Neural cell (in vitro differentiated cells): ENCODE measurements around the gene CAP2. TPM values are rescaled to one million over a fixed set of nuclear protein-coding genes. Genes with fewer than 3 reads are reported as not detected.

Experiments
- H2AFZ ChIP-seq: fragments of 200-600, 300-800 bp; sonication (generic), shearing (Covaris generic); 2 replicates; pipeline ENCODE4 v1.6.0; 2014; ENCODE audit warnings: low read depth, mild to moderate bottlenecking, antibody characterized with exemption, low read length, moderate library complexity
- H3F3A ChIP-seq: fragments of 200-600 bp; shearing (Covaris generic); 2 replicates; pipeline ENCODE4 v1.6.1; 2016; ENCODE audit warnings: mild to moderate bottlenecking, moderate library complexity, mixed read lengths, antibody characterized with exemption, low read length; ENCODE audit not compliant: insufficient read depth, poor library complexity, severe bottlenecking
- H3K27ac ChIP-seq: fragments of 200-600, 300-800 bp; sonication (generic), shearing (Covaris generic); 2 replicates; pipeline ENCODE4 v1.5.1; 2014; ENCODE audit warnings: mild to moderate bottlenecking, low read length, moderate library complexity
- H3K27me3 ChIP-seq: fragments of 300-800, 200-600 bp; sonication (generic), shearing (Covaris generic); 2 replicates; pipeline ENCODE4 v1.6.0; 2014; ENCODE audit warnings: mild to moderate bottlenecking, low read depth, low read length, moderate library complexity; ENCODE audit not compliant: insufficient read depth
- H3K36me3 ChIP-seq: fragments of 300-800, 200-600 bp; sonication (generic), shearing (Covaris generic); 2 replicates; pipeline ENCODE4 v1.5.1; 2014; ENCODE audit warnings: mild to moderate bottlenecking, antibody characterized with exemption, low read length, moderate library complexity; ENCODE audit not compliant: insufficient read depth
- H3K4me2 ChIP-seq: fragments of 300-800, 200-600 bp; sonication (generic), shearing (Covaris generic); 2 replicates; pipeline ENCODE4 v1.6.0; 2014; ENCODE audit warnings: mild to moderate bottlenecking, low read length
- H3K4me3 ChIP-seq: fragments of 300-800, 200-600 bp; sonication (generic), shearing (Covaris generic); 2 replicates; pipeline ENCODE4 v1.5.1; 2014; ENCODE audit warnings: mild to moderate bottlenecking, low read length, moderate library complexity
- H3K79me2 ChIP-seq: fragments of 200-600 bp; shearing (Covaris generic); replicated peaks from 2 replicates; pipeline ENCODE4 v1.6.0; 2014; ENCODE audit warnings: mild to moderate bottlenecking, low read length, moderate library complexity; ENCODE audit not compliant: insufficient read depth
- H3K9ac ChIP-seq: fragments of 300-800, 200-600 bp; sonication (generic), shearing (Covaris generic); 2 replicates; pipeline ENCODE4 v1.6.1; 2016; ENCODE audit warnings: mild to moderate bottlenecking, low read length, mixed read lengths
- H3K9me2 ChIP-seq: fragments of 200-600 bp; shearing (Covaris generic); 2 replicates; pipeline ENCODE4 v1.6.1; 2016; ENCODE audit warnings: mild to moderate bottlenecking, low read length, mixed read lengths; ENCODE audit not compliant: insufficient read depth
- H3K9me3 ChIP-seq: fragments of 200-600, 300-800 bp; sonication (generic), shearing (Covaris generic); 2 replicates; pipeline ENCODE4 v1.6.1; 2016; ENCODE audit warnings: mild to moderate bottlenecking, mixed run types, low read length, moderate library complexity, mixed read lengths
- H4K20me1 ChIP-seq: fragments of 200-600 bp; shearing (Covaris generic); 2 replicates; pipeline ENCODE4 v1.6.1; 2016; ENCODE audit warnings: mild to moderate bottlenecking, mixed run types; ENCODE audit not compliant: insufficient read depth
- CTCF ChIP-seq: fragments of 450-650 bp; IDR thresholded peaks from 2 replicates; pipeline ENCODE4 v1.5.1; 2014; ENCODE audit warnings: antibody characterized with exemption, mild to moderate bottlenecking, moderate library complexity; ENCODE audit not compliant: poor library complexity, severe bottlenecking
- EP300 ChIP-seq: fragments of 450-650 bp; conservative IDR thresholded peaks from 2 replicates; pipeline ENCODE4 v1.6.1; 2014; ENCODE audit warnings: antibody characterized with exemption, mild to moderate bottlenecking, moderate library complexity; ENCODE audit not compliant: poor library complexity, severe bottlenecking
- EZH2 ChIP-seq: fragments of 200-600, 300-800 bp; shearing (Covaris generic), sonication (generic); IDR thresholded peaks from 2 replicates; pipeline ENCODE4 v1.6.1; 2014; ENCODE audit warnings: antibody characterized with exemption, low read length, borderline replicate concordance, mild to moderate bottlenecking; ENCODE audit not compliant: insufficient read depth, poor library complexity, severe bottlenecking
- MXI1 ChIP-seq: fragments of 450-650 bp; conservative IDR thresholded peaks from 2 replicates; pipeline ENCODE4 v1.6.1; 2014; ENCODE audit warnings: antibody characterized with exemption, mild to moderate bottlenecking; ENCODE audit not compliant: poor library complexity, severe bottlenecking
- POLR2AphosphoS5 ChIP-seq: IDR thresholded peaks from 2 replicates; pipeline ENCODE4 v1.6.1; 2012
- RAD21 ChIP-seq: fragments of 450-650 bp; conservative IDR thresholded peaks from 2 replicates; pipeline ENCODE4 v1.6.1; 2014; ENCODE audit warnings: antibody characterized with exemption, mild to moderate bottlenecking, moderate library complexity
- REST ChIP-seq: IDR thresholded peaks from 2 replicates; pipeline ENCODE4 v1.6.1; 2012; ENCODE audit warnings: borderline replicate concordance
- SMC3 ChIP-seq: fragments of 450-650 bp; conservative IDR thresholded peaks from 2 replicates; pipeline ENCODE4 v1.6.1; 2014; ENCODE audit warnings: antibody characterized with exemption, mild to moderate bottlenecking, moderate library complexity; ENCODE audit not compliant: poor library complexity
- TAF1 ChIP-seq: IDR thresholded peaks from 2 replicates; pipeline ENCODE4 v1.6.1; 2012; ENCODE audit warnings: low read depth
- polyA plus RNA-seq: library from polyadenylated mRNA; depleted of rRNA; stranded (reverse); fragments of >200 nt; gene quantifications from 2 replicates; pipeline ENCODE4 v1.2.3, GENCODE V29; 2014

The CAP2 gene
- polyA plus RNA-seq, 1 donor from 2014 or later, result 13.4 TPM

GRCh38 chr6:17486680-17487079, 93.3 kb downstream of the CAP2 start:
- Histone ChIP-seq H2AFZ (no peak overlapping the region), H3K27ac (no peak overlapping the region), H4K20me1 (no peaks in the 10 kb centered on the region), H3K4me3 (no peak overlapping the region), H3F3A (no peaks in the 10 kb centered on the region), H3K9me2 (no peaks in the 10 kb centered on the region), H3K27me3 (no peaks in the 10 kb centered on the region), H3K9ac (no peak overlapping the region), H3K9me3 (no peaks in the 10 kb centered on the region), H3K36me3 (no peaks in the 10 kb centered on the region), H3K4me2 (no peak overlapping the region), H3K79me2 (no peaks in the 10 kb centered on the region)
- TF ChIP-seq REST (no peak), POLR2AphosphoS5 (no peak), EZH2 (no peak), MXI1 (no peak), CTCF (no peak), RAD21 (no peak), EP300 (no peak), SMC3 (no peak), TAF1 (no peak)

- Histone ChIP-seq H3K27me3 (no peaks in the 10 kb centered on the region), H3K4me2 (no peak overlapping the region)
- TF ChIP-seq REST, result no peak
Measured at GRCh38 chr6:17490724-17491123, 97.3 kb downstream of the CAP2 start.

More at GRCh38 chr6:17490724-17491123, 97.3 kb downstream of the CAP2 start:
- Histone ChIP-seq H4K20me1 (no peaks in the 10 kb centered on the region), H3K9me2 (no peaks in the 10 kb centered on the region), H3K4me3 (no peak overlapping the region), H3K36me3 (no peaks in the 10 kb centered on the region), H3K9me3 (no peaks in the 10 kb centered on the region), H3K9ac (no peak overlapping the region), H3K79me2 (no peaks in the 10 kb centered on the region), H3K27ac (no peak overlapping the region), H2AFZ (no peak overlapping the region), H3F3A (no peaks in the 10 kb centered on the region)
